Measurements from ENCODE around the gene UNC13B.

UNC13B gene

DNA sequence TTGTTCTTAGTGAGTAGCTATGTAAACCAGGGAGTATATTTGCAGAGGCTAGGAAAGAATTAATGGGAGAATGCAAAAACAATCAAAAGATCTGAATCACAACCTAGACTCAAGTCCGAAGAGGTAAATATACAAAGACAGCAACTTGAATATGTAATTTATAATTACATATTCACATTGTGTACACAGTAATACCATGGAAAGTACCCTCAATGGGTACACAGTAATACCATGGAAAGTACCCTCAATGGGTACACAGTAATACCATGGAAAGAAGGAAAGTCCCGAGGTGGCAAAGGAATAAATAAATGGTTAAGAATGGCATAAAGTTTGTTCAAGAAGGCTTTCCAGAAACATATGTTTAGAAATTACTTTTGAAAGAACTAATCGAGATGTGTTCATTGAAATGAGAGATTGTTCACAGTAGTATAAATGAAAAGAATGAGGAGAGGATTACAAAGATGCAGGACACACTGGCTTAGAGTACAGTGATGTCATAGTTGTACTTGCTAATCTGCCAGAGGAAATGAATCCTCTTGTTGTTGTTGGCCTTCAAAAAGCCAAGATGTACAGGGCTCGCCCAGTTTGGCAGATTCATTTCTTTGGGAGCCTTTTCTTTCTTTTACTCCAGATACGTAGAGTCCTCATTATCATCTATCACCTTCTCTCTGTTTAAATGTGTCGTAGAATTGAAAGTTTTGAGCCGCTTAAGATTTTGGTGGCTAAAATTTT, 116.0 kb downstream of the UNC13B start:
- peak; percentile 74 for DNase-seq (ENCODE audit: low read depth)

DNA sequence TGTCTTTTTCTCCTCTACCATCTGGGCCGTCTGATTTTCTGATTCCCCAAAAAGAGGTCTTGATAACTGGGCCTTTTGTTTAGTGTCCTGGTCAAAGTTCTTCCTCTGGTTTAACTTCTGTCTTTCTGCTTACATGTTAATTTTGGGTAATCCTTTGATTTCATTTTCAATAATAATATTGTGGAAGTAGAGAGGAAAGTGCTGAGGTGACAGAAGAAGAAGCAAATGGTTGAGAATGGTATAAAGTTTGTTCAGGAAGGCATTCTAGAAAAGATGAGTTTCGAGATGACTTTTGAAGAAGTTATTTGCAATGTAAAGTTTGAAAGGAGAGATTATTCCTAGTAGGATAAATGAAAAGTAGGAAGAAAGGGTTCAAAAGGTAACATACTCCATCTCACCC, 118.1 kb downstream of the UNC13B start:
- DNase-seq (ENCODE audit: low read depth) = no peak

DNA sequence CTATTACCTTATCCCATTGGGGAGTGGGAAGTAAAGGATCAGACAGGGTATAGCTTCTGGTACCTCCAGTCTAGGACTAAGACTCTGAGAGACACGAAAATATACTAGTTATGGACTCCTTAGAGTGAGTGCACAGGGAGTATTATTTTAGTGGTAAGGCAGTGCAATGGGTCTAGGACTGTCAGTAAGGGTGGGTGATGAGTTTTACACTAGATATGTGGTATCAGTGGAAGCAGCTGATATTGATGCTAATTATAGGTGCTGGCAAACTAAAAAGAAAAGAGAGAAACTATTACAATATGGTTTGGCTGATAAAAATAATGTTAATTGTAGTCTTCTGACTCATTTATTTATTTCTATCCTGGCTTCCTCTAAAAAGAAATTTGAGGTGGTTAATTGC, 118.6 kb downstream of the UNC13B start:
- DNase-seq (ENCODE audit: low read depth) = no peak

DNA sequence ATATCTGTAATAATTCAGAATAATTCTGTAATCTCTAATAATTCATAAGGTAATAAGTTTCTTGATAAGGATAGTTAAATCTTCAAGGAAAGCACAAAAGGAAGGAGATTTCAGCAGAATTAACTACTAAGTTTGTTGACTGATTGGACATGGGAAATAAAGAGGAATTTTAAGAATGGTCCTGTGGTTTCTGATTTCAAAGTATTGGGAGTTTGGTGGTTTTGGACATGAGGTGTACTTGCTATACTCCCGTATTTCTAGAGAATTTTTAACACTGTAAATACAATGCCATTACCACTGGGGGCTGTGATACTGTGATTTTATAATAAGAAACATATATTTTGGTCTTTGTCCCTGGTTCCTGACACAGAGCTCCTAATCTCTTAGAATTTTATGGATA, 123.9 kb downstream of the UNC13B start:
- DNase-seq (ENCODE audit: low read depth) = no peak

DNA sequence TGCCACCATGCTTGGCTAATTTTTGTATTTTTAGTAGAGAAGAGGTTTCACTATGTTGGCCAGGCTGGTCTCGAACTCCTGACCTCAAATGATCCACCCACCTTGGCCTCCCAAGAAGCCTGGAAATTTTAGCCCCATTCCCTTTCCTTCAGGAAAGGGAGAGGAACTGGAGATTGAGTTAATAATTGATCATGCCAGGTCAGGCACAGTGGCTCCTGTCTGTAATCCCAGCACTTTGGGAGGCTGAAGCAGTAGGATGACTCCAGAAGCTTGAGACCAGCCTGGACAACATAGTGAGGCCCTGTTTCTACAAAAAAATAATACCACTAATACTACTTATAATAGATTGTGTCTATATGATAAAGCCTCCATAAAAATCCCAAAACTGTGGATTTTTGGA, 124.6 kb downstream of the UNC13B start:
- no peak for DNase-seq (ENCODE audit: low read depth)

DNA sequence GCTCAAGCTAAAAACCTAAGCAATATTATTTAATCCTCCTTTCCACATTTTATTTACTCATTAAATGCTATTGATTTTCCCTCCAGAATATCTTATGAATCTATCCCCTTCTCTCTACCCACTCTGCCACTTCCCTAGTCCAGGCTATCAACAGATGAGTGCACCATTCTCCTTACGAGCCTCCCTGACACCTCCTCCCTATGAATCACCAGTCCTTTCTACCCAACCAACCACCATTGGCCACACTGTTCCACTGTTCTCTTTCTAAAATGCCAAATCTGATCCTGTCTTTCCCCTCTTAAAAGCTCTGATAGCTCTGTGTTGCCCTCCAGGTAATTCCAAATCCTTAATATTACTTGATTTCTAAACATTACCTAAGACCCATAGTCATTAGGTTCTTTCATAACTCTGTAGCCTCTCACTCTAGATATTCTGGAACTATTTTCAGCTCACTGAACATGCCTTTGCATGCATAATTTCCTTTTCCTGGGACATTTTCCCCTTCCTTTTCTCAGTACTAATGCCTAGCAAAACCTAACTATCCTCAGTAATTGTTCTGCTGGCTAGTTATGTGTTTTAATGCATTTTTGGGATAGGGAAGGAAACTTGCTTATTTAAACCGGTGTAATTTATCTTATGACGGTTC, 126.3 kb downstream of the UNC13B start:
- DNase-seq (ENCODE audit: low read depth) = no peak

DNA sequence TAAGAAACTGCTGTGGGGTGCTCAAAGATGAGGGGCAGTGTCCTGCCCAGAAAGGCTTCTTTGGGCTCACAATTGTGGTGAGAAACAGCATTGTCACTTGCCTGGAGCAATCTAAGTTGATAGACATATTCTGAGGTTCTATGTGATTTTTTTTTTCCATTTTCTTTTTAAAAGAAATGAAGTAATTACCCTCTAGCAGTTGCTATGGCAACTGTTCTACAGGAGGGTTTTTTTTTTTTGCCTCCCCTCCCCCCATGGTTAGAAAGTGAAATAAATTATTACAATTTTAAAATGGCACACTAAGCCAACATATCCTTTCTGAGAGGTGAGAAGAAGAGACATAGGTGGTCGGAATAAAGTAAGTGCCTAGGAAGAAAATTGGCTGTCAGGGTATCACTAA, 127.0 kb downstream of the UNC13B start:
- DNase-seq (ENCODE audit: low read depth) = no peak

- DNase-seq (ENCODE audit: low read depth) = no peak
These were observed 131.7 kb downstream of the UNC13B start for GRCh38 chr9:35293376-35293964.

- no peak for DNase-seq (ENCODE audit: low read depth)
These were observed 132.3 kb downstream of the UNC13B start for GRCh38 chr9:35294066-35294465.

GRCh38 chr9:35294556-35294955, 132.7 kb downstream of the UNC13B start:
- DNase-seq (ENCODE audit: low read depth) = no peak

DNA sequence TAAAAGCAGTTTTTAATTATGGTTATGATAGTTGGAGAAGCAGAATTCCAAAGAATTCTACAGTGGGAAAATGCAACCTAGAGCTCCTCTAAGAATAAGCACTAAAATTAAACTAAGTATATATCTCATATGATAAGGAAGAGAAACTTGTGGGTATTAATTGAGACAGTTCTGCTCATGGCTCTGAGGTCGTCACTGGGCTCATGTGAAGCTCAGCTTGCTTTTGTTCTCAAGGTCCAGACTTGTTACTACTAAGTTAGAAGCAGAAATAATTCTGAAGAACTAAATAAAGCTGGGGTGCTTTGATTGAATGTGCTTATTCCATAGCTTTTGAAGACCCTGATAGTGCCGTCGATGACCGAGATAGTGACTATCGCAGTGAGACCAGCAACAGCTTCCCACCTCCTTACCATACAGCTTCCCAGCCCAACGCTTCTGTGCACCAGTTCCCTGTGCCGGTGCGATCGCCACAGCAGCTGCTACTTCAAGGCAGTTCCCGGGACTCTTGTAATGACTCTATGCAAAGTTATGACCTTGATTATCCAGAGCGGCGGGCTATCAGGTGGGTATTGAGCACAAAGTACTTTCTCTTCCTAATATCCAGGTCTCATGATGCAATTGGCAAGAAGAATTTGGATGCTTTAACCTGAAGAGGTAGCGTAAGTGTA, 133.7 kb downstream of the UNC13B start:
- DNase-seq (ENCODE audit: low read depth) = no peak

DNA sequence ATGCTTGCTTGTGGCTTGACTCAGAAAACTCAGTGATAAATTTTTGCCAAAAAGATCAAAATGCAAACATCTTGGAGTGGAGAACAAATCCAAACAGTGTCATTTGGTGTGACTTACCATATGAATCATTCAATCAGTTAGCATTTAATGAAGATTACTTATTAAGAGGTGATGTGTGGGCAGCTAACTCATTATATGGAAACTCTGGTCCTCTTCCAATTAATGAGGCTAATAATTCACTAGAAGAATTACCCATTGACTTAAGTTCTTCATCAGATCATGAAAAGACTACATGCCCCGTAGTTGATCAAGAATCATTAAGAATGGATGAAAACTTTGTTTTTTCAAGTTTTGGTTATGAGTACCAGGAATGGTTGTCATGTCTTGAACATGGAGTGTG, 141.8 kb downstream of the UNC13B start:
- no peak for DNase-seq (ENCODE audit: low read depth)

- DNase-seq (ENCODE audit: low read depth) = no peak
These were observed 144.5 kb downstream of the UNC13B start for GRCh38 chr9:35306283-35306682.

DNA sequence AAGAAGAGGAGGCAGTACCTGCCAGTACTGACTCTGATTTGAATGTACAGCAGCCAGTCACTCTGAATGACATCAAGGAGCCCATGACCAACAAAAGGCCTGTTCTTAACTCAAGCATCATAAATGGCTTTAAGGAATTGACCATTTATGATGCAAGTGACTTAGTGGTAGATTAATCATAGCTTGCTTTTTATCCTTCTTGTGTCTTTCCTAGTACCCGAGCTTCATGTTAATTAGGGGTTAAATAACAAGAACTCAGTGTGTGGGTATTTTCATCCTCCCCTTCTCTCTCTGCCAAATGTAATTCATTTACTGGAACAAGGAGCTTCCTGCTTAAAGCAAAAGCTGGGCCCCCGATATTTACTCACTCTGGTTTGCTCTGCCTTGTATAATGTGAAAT, 146.5 kb downstream of the UNC13B start:
- DNase-seq (ENCODE audit: low read depth) = no peak

- no peak for DNase-seq (ENCODE audit: low read depth)
These were observed 150.3 kb downstream of the UNC13B start for GRCh38 chr9:35311891-35312639.

GRCh38 chr9:35313460-35313859, 151.7 kb downstream of the UNC13B start:
- DNase-seq (ENCODE audit: low read depth) = no peak

- DNase-seq (ENCODE audit: low read depth) = no peak
These were observed 152.1 kb downstream of the UNC13B start for GRCh38 chr9:35313916-35314315.

DNA sequence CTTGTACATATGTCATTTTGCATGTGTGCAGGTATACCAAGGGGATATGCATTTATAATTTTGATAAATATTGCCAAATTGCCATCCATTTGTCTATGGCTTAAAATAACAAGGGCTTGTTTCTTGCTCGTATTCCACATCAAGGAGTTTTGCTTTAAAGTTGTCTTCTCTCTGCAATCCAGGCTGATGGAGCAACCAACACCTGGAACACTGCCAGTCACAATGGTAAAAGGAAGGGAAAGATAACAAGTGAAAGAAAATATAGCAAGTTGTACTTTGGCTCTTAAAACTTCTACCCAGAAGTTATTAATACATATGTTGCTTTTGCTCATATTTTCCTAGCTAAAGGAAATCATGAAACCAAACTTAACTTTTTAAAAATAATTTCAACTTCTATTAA, 156.9 kb downstream of the UNC13B start:
- DNase-seq (ENCODE audit: low read depth) = no peak

- DNase-seq (ENCODE audit: low read depth) = no peak
These were observed 160.5 kb downstream of the UNC13B start for GRCh38 chr9:35322075-35322885.

- DNase-seq (ENCODE audit: low read depth) = no peak
These were observed 163.2 kb downstream of the UNC13B start for GRCh38 chr9:35324966-35325365.

DNA sequence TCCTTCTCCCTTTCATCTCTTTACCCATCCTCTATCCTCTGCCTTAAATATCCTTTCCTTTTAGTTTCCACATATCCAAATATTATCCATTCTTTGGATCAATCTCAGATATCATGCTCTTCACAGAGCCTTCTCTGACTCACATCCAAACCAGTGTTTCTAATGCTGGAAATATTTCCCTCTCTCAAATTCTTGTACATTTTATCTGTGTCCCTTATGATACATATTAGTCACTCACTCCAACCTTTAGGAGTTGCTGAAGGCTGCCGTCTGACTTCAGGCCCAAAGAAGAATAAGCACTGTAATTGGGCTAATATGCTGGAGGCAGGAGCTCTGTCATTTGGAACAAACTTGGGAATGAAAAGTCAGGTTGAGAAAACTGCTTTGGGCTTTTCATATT, 171.7 kb downstream of the UNC13B start:
- peak; percentile 17 for DNase-seq (ENCODE audit: low read depth)
